ENCODE data around the gene ZNF649. TPM values are rescaled to one million over a fixed set of nuclear protein-coding genes. Genes with fewer than 3 reads are reported as not detected.

ZNF649 gene
- total RNA-seq, 1 experiment from 2014 or later, result 9.7 TPM

DNA sequence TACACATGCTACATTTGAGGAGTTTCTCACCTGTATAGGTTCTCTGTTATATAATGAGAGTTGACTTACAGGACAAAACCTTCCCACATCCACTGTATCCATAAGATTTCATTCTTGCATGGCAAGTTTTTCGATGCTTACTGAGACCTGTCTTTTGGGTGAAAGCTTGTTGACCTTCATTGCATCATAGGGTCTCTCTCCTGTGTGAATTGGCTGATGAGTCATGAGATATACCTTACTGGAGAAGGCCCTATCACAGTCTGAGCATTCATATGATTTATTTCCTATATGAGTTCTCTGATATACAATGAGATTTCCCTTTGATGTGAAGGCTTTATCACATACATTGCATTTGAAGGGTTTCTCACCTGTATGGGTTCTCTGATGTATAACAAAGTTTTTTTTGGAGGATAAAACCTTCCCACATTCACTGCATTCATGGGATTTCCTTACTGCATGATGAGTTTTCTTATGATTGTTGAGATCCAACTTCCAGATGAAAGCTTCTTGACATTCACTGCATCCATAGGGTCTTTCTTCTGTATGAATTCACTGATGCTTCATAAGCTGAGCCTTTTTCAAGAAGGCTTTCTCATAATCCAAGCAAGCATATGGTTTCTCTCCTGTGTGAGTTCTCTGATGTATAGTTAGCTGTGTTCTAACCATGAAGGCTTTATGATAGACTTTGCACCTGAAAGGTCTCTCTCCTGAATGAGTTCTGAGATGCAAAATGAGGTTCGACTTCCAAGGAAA is 42.8 kb downstream of the ZNF649 start:
- H3K79me2 ChIP-seq (ENCODE audit: low read length), result no peaks in the 10 kb centered on the region
- H3F3A ChIP-seq (ENCODE audit: low read length, unreplicated experiment), result no peaks in the 10 kb centered on the region
- no peaks in the 10 kb centered on the region for H3K4me1 ChIP-seq (ENCODE audit: insufficient read depth, low read length)
- intact Hi-C loops (cut with micrococcal nuclease), result no loop called here
- POLR2A ChIA-PET (ENCODE audit: unreplicated experiment), result no interaction called here
- H3K9me3 ChIP-seq (ENCODE audit: low read length), result peaks cover 88% of the 10 kb centered on the region
- no peaks in the 10 kb centered on the region for H3K9me2 ChIP-seq (replicated peaks; ENCODE audit: low read length)
- no peak for DNase-seq
- H3K4me3 ChIP-seq (ENCODE audit: low read length), result no peak overlapping the region
- peaks cover 72% of the 10 kb centered on the region for H3K36me3 ChIP-seq (ENCODE audit: low read depth, low read length)
- ATAC-seq, result no peak
- H2AFZ ChIP-seq (ENCODE audit: low read length), result no peak overlapping the region
- no peaks in the 10 kb centered on the region for H4K20me1 ChIP-seq (ENCODE audit: low read length)
- no peak overlapping the region for H3K27ac ChIP-seq (ENCODE audit: low read length)
- no peak overlapping the region for H3K9ac ChIP-seq (ENCODE audit: low read length)
- TF ChIP-seq, protein P1, sequence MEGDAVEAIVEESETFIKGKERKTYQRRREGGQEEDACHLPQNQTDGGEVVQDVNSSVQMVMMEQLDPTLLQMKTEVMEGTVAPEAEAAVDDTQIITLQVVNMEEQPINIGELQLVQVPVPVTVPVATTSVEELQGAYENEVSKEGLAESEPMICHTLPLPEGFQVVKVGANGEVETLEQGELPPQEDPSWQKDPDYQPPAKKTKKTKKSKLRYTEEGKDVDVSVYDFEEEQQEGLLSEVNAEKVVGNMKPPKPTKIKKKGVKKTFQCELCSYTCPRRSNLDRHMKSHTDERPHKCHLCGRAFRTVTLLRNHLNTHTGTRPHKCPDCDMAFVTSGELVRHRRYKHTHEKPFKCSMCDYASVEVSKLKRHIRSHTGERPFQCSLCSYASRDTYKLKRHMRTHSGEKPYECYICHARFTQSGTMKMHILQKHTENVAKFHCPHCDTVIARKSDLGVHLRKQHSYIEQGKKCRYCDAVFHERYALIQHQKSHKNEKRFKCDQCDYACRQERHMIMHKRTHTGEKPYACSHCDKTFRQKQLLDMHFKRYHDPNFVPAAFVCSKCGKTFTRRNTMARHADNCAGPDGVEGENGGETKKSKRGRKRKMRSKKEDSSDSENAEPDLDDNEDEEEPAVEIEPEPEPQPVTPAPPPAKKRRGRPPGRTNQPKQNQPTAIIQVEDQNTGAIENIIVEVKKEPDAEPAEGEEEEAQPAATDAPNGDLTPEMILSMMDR (conservative IDR thresholded peaks at IDR 0.05; ENCODE audit: low read depth, low read length), result no peak
- TF ChIP-seq EZH2 (IDR thresholded peaks at IDR 0.05; ENCODE audit: low read length, unreplicated experiment) (no peak), EZH2phosphoT487 (IDR thresholded peaks at IDR 0.05; ENCODE audit: borderline replicate concordance, low read length) (no peak)
- CTCF ChIA-PET, result no interaction called here
- no peak overlapping the region for H3K4me2 ChIP-seq (ENCODE audit: low read length)
- H3K27me3 ChIP-seq (ENCODE audit: low read length), result no peaks in the 10 kb centered on the region
- no TSS peak for BruUV-seq (replicated peaks)

Other genes starting within 250 kb of the ZNF649 start
- gene SPACA6, start 211.7 kb downstream of the ZNF649 start, total RNA-seq (2014; rRNA removed), result 10.1 and 12.2 TPM in 2 replicates
- gene HAS1, start 181.0 kb downstream of the ZNF649 start, total RNA-seq (2014; rRNA removed), result not detected in 2 replicates
- gene FPR1, start 153.1 kb downstream of the ZNF649 start, total RNA-seq (2014; rRNA removed), result 0.46 and 0.55 TPM in 2 replicates
- not detected in 2 replicates for gene FPR2, start 143.8 kb downstream of the ZNF649 start, total RNA-seq (2014; rRNA removed)
- 0.17 and 0.26 TPM in 2 replicates for gene FPR3, start 109.9 kb downstream of the ZNF649 start, total RNA-seq (2014; rRNA removed)
- gene ZNF577, start 17.1 kb downstream of the ZNF649 start, total RNA-seq (2014; rRNA removed), result 6.2 and 7.2 TPM in 2 replicates
- gene ZNF613, start 22.5 kb upstream of the ZNF649 start, total RNA-seq (2014; rRNA removed), result 3.1 and 4.3 TPM in 2 replicates
- gene ZNF350, start 81.8 kb upstream of the ZNF649 start, total RNA-seq (2014; rRNA removed), result 5.2 and 6.2 TPM in 2 replicates
- gene ZNF615, start 103.2 kb upstream of the ZNF649 start, total RNA-seq (2014; rRNA removed), result 5.4 and 5.5 TPM in 2 replicates
- gene ZNF614, start 123.4 kb upstream of the ZNF649 start, total RNA-seq (2014; rRNA removed), result 9.7 and 10.4 TPM in 2 replicates
- 4.4 and 6.4 TPM in 2 replicates for gene ZNF432, start 143.8 kb upstream of the ZNF649 start, total RNA-seq (2014; rRNA removed)
- 11.6 and 15.0 TPM in 2 replicates for gene ZNF841, start 190.7 kb upstream of the ZNF649 start, total RNA-seq (2014; rRNA removed)
- gene ZNF616, start 234.9 kb upstream of the ZNF649 start, total RNA-seq (2014; rRNA removed), result 3.7 and 3.9 TPM in 2 replicates

All from PC-3 (cell line).